Thymus (tissue), 11 donors: ENCODE data around the gene OTOP3. TPM values are rescaled to one million over a fixed set of nuclear protein-coding genes. Genes with fewer than 3 reads are reported as not detected.

ENCODE experiments used
- DNase-seq, 9 donors: peaks; one replicate each; pipeline ENCODE4 v3.0.0-alpha.2; 2013; ENCODE audit warnings: low spot score in 9 of 9, low read depth in 6 of 9, missing footprints in 1 of 9
- H3K27ac ChIP-seq, 2 donors: one replicate each; pipeline ENCODE4 v1.5.1; 2013; ENCODE audit warnings: control low read depth in 1 of 2, low read depth in 1 of 2, low read length in 1 of 2, mild to moderate bottlenecking in 1 of 2, moderate library complexity in 1 of 2
- H3K27me3 ChIP-seq, 2 donors: one replicate each; pipeline ENCODE4 v1.5.1; 2013; ENCODE audit warnings: low read length in 1 of 2; ENCODE audit not compliant: control insufficient read depth in 2 of 2, insufficient read depth in 1 of 2
- H3K36me3 ChIP-seq, 2 donors: one replicate each; pipeline ENCODE4 v1.5.1; 2013; ENCODE audit warnings: low read length in 1 of 2, mild to moderate bottlenecking in 1 of 2, moderate library complexity in 1 of 2; ENCODE audit not compliant: control insufficient read depth in 2 of 2, insufficient read depth in 2 of 2
- H3K4me1 ChIP-seq, 2 donors: one replicate each; pipeline ENCODE4 v1.5.1; 2013; ENCODE audit warnings: low read length in 2 of 2; ENCODE audit not compliant: control insufficient read depth in 2 of 2, insufficient read depth in 2 of 2
- H3K4me3 ChIP-seq, 2 donors: one replicate each; pipeline ENCODE4 v1.5.1; 2013; ENCODE audit warnings: low read length in 2 of 2, control low read depth in 1 of 2, mild to moderate bottlenecking in 1 of 2
- H3K9me3 ChIP-seq, 2 donors: one replicate each; pipeline ENCODE4 v1.5.1; 2013; ENCODE audit warnings: low read length in 1 of 2, mild to moderate bottlenecking in 1 of 2; ENCODE audit not compliant: control insufficient read depth in 2 of 2, insufficient read depth in 1 of 2
- WGBS: extraction: QIAGEN DNeasy Blood & Tissue Kit; methylation state at CpG from one replicate; pipeline ENCODE4 v1.1.7; 2013; 5-methylcytosine and 5-hydroxymethylcytosine counted together
- polyA plus RNA-seq: library from polyadenylated mRNA; stranded (reverse); fragments of 200-250 nt; gene quantifications from one replicate; pipeline ENCODE4 v1.2.3, GENCODE V29; 2013
- total RNA-seq: library from RNA; stranded (reverse); fragments of 120-200 nt; gene quantifications from one replicate; pipeline ENCODE4 v1.2.4, GENCODE V29; 2013
- donor health status: healthy.

Gene OTOP3
- total and polyA plus RNA-seq, 2 donors: under 0.01 to 0.05 TPM

DNA sequence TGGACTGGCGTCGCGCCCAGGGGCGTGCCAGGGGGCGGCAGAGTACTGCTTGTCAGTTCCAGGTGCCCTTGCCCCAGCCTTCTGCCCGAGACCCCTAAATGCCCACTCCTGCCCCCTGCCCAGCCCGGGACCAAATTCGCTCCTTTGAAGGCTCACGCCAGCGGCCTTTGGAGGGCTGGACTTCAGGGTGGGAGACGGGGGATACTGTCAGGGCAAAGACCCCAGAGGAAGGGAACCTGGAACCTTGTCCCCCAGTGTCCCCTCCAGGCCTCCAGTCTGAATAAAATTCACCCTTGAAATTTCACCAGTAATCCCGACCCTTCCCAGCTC is 737 bp downstream of the OTOP3 start:
- H3K27me3 ChIP-seq: peaks cover 42 to 92% of the 10 kb centered on the region in 2 donors
- peaks cover 1 to 4% of the 10 kb centered on the region in 2 donors for H3K9me3 ChIP-seq
- DNase-seq: no peak
- 18% methylated on average over 12 of the region's 12 CpGs for WGBS
- no peaks in the 10 kb centered on the region for H3K36me3 ChIP-seq
- no peak overlapping the region for H3K4me3 ChIP-seq
- no peak overlapping the region for H3K27ac ChIP-seq
- H3K4me1 ChIP-seq: no peaks in the 10 kb centered on the region

DNA sequence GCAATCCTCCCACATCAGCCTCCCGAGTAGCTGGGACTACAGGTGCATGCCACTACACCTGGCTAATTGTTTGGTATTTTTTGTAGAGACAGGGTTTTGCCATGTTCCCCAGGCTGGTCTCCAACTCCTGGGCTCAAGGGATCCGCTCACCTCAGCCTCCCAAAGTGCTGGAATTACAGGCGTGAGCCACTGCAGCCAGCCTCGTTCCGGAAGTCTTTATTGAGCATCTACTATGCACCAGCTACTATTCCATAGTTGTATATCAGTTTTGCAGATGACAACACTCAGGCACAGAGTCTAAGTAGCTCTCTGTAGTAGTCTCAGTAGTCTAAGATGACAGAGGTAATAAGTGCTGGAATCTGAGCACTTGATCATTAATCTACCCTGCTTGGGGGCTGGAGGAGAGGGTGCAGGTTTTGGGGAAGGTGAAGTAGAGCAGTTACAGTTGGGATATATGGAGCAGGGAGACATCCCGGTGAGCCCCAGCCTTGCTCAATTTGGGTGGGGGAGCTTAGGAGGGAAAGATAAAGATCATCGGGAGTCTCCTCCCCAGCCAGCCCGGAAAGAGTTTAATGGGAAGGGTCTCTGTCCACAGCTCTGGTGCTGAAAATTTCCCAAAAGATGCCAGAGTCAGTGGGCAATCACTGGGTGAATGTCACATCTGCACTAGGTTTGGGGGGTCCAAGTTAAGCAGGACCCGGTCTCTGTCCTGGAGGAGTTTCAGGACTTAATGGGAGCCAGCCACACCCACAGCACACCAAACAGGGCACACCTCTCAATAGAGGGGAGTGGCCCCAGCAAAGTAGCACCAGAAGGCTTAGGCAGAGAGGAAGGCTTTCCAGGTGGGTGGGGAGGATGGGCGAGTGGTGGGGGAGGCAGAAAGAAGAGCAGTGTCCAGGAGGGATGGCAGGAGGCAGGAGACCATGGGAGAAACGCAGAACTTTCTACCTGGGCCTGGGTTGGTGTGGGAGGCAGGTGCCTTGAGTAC is 1.7 kb downstream of the OTOP3 start:
- Histone ChIP-seq H3K27ac (no peak overlapping the region), H3K4me1 (no peaks in the 10 kb centered on the region), H3K36me3 (no peaks in the 10 kb centered on the region), H3K9me3 (peaks cover 1 to 4% of the 10 kb centered on the region in 2 donors), H3K27me3 (peaks cover 42 to 91% of the 10 kb centered on the region in 2 donors), H3K4me3 (no peak overlapping the region)
- WGBS: 62% methylated on average over 11 of the region's 11 CpGs
- DNase-seq: no peak

DNA sequence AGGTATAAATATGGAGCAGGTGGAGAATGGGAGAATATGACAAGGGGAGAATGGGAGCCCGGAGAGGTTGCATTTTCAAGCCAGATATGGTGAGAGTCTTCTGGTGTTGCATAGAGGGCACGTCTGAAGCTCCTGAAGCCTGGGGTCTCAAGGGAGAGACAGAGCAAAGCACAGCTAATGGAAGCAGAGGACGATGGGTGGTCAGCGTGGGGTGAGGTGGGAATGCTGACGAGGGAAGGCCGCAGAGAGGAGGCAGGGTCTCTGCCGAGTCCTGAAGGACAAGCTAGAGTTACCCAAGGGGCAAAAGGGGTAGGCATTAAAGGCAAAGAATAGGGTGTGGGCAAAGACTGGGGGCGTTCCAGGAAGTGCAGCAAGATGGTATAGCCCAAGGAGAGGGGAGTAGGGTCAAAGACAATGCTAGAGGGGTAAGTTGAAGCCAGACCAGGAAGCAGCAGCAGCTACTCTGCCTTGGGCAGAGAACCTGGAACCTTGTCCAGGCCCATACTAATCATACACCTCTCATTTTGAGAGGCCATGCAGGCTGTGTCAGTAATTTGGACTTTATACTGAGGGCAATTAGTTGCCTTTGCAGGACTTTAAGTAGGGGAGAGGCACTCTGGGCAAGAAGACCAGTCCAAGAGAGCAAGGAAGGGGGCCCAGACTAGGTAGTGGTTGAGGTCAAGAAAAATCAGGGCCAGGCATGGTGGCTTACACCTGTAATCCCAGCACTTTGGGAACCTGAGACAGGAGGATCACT is 2.7 kb downstream of the OTOP3 start:
- 86% methylated on average over 8 of the region's 8 CpGs for WGBS
- Histone ChIP-seq H3K27ac (no peak overlapping the region), H3K4me1 (no peaks in the 10 kb centered on the region), H3K9me3 (peaks cover 1 to 4% of the 10 kb centered on the region in 2 donors), H3K4me3 (no peak overlapping the region), H3K27me3 (peaks cover 37 to 88% of the 10 kb centered on the region in 2 donors), H3K36me3 (no peaks in the 10 kb centered on the region)
- DNase-seq: no peak

DNA sequence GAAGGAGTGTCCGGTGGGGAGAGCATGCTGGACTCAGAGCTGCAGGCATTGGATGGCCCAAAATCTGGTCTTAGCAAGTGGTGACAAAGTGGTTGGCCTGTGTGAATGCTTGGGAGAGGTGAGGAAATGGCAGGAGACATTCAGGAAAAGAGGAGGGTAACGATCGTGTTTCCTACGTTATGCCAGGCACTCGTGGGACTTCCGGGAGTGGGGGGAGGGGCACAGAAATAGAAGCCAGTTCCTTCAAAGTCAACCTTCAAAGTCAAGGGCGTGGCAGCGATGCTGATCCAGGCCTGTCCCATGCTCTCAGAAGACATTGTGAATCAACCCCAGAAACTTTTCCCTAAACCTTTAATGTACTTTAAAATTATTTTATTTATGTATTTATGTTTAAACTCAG is 3.8 kb downstream of the OTOP3 start:
- WGBS: 59% methylated on average over 8 of the region's 8 CpGs
- Histone ChIP-seq H3K27ac (no peak overlapping the region), H3K4me1 (no peaks in the 10 kb centered on the region), H3K4me3 (no peak overlapping the region), H3K36me3 (no peaks in the 10 kb centered on the region), H3K9me3 (peaks cover 1 to 4% of the 10 kb centered on the region in 2 donors), H3K27me3 (peaks cover 40 to 84% of the 10 kb centered on the region in 2 donors)
- no peak for DNase-seq

DNA sequence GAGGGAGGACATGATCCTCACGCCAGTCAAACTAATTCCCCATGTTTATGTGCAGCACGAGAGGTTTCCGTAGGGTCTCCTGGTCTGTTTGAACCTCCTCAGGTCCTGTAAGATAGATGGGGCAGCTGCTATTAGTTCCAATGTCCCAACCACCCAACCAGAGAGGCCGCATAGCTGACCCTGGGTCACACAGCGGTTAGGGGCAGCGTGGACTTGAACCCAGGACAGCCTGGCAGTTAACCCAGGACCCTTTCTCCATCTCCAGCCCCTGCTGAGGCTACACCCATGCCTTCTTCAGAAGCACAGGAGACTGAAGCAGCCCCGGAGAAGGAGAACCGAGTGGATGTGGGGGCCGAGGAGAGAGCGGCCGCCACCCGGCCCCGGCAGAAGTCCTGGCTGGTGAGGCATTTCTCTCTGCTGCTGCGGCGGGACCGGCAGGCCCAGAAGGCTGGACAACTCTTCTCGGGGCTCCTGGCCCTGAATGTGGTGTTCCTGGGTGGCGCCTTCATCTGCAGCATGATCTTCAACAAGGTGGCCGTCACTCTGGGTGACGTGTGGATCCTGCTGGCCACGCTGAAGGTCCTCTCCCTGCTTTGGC is 5.5 kb downstream of the OTOP3 start:
- no peaks in the 10 kb centered on the region for H3K36me3 ChIP-seq
- WGBS: 85% methylated on average over 21 of the region's 21 CpGs
- peaks cover 25 to 76% of the 10 kb centered on the region in 2 donors for H3K27me3 ChIP-seq

DNA sequence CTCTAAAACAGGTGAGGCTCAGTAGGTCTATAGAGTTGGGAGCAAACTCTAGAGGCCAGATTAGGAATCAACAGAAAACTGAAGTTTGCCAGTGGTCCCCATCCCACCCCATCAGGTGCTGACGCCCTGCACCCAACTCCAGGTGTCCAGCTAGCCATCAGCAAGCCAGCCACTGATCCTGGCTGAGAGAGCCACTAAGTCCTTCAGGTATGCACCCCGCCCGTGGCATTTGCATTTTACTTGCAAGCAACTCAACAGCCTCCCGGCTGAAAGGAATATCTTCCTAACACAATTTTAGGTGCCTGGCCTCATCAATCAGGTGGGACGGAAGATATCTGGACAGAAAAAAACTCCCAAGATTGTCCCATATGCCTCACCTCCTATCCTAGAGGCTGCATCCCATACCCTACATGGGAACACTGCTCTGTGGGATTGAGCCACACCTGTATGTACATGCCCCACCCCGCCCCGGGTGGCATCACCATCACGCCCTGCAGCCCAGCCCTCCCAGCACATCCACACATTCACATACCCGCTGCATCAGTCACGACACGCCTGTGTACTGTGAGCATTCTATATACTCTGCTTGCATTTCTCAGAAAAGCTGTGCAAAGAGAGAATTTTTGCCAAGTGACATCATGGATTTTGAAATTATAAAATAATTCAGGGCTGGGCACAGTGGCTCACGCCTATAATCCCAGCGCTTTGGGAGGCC is 8.3 kb downstream of the OTOP3 start:
- Histone ChIP-seq H3K4me1 (no peaks in the 10 kb centered on the region), H3K9me3 (peaks cover 0 to 4% of the 10 kb centered on the region in 2 donors), H3K27ac (no peak overlapping the region), H3K36me3 (no peaks in the 10 kb centered on the region), H3K4me3 (no peak overlapping the region), H3K27me3 (peaks cover 3 to 65% of the 10 kb centered on the region in 2 donors)
- WGBS: 80% methylated on average over 13 of the region's 13 CpGs
- DNase-seq: no peak

More for the DNA sequence above, 5.5 kb downstream of the OTOP3 start:
- Histone ChIP-seq H3K4me1 (no peaks in the 10 kb centered on the region), H3K4me3 (no peak overlapping the region), H3K27ac (no peak overlapping the region), H3K9me3 (peaks cover 0 to 4% of the 10 kb centered on the region in 2 donors)
- no peak for DNase-seq

DNA sequence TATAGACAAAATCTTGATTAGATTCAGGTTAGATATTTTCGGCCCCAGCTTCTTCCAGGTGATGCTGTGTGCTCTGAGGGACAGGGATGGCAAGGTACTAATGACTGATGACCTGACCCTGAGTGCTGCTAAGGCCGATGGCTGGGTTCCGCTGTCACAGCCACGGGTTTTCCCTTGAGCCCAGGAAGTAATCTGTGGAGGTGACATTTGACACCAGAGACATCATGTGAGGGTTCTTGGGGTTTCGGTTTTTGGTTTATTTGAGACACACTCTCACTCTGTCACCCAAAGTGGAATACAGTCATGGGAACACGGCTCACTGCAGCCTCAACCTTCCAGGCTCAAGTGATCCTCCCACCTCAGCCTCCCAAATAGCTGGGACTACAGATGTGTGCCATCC is 9.8 kb downstream of the OTOP3 start:
- 66% methylated on average over 6 of the region's 6 CpGs for WGBS
- no peaks in the 10 kb centered on the region for H3K36me3 ChIP-seq
- H3K4me3 ChIP-seq: no peak overlapping the region

DNA sequence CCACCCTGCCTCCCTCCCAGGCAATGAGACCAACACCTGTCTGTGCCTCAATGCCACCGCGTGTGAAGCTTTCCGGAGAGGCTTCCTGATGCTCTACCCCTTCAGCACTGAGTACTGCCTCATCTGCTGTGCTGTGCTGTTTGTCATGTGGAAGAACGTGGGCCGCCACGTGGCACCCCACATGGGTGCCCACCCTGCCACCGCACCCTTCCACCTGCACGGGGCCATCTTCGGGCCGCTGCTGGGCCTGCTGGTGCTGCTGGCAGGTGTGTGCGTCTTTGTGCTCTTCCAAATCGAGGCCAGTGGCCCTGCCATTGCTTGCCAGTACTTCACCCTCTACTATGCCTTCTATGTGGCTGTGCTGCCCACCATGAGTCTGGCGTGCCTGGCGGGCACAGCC is 10.9 kb downstream of the OTOP3 start:
- DNase-seq: no peak
- Histone ChIP-seq H3K36me3 (no peaks in the 10 kb centered on the region), H3K4me1 (no peaks in the 10 kb centered on the region), H3K27me3 (peaks cover 3 to 70% of the 10 kb centered on the region in 2 donors), H3K4me3 (no peak overlapping the region), H3K27ac (no peak overlapping the region), H3K9me3 (peaks cover 0 to 5% of the 10 kb centered on the region in 2 donors)
- WGBS: 92% methylated on average over 14 of the region's 14 CpGs

More for the DNA sequence above, 9.8 kb downstream of the OTOP3 start:
- no peak for DNase-seq
- H3K4me1 ChIP-seq: no peaks in the 10 kb centered on the region
- H3K27ac ChIP-seq: no peak overlapping the region
- peaks cover 3 to 68% of the 10 kb centered on the region in 2 donors for H3K27me3 ChIP-seq
- peaks cover 0 to 5% of the 10 kb centered on the region in 2 donors for H3K9me3 ChIP-seq
